K562 (cell line): Measurements from ENCODE around the gene THAP6. TPM values are rescaled to one million over a fixed set of nuclear protein-coding genes. Genes with fewer than 3 reads are reported as not detected.

Source experiments
- ARHGAP35 ChIP-seq: fragments of 450-650 bp; IDR thresholded peaks from 2 replicates; pipeline ENCODE4 v1.6.1; 2018; ENCODE audit not compliant: partially characterized antibody
- FOSL1 ChIP-seq: fragments of 200-800 bp; sonication (Bioruptor generic); conservative IDR thresholded peaks from 2 replicates; pipeline ENCODE4 v1.6.1; 2016; ENCODE audit warnings: missing genetic modification characterization, missing compliant biosample characterization
- JUND ChIP-seq, 2 experiments: IDR thresholded peaks; 2 replicates in 1 of 2; 3 replicates in 1 of 2; pipeline ENCODE4 v1.6.1; 2011; ENCODE audit warnings: borderline replicate concordance in 2 of 2, low read depth in 2 of 2, low read length in 2 of 2, improper control_type of control experiment in 1 of 2, missing biosample characterization in 1 of 2, missing genetic modification characterization in 1 of 2, missing genetic modification reagents in 1 of 2
- MCM5 ChIP-seq: fragments of 450-650 bp; IDR thresholded peaks from 2 replicates; pipeline ENCODE4 v1.6.1; 2016; ENCODE audit warnings: low read depth
- SAFB ChIP-seq: fragments of 200-400 bp; formaldehyde crosslinking; IDR thresholded peaks from 2 replicates; pipeline ENCODE4 v1.6.1; 2017; ENCODE audit warnings: low read depth, low read length, borderline replicate concordance
- TARDBP ChIP-seq: fragments of 450-650 bp; IDR thresholded peaks from 2 replicates; pipeline ENCODE4 v1.6.1; 2016
- polyA plus RNA-seq, 8 experiments: library from polyadenylated mRNA; depleted of rRNA in 4 of 8; stranded (reverse) in 5 of 8; unstranded in 3 of 8; fragments of >200 nt; fragmentation: Nextera tagmentation in 2 of 8; fragmentation: Illumina TruSeq in 1 of 8; extraction: Ambion mirVana in 2 of 8; extraction: Trizol in 1 of 8; gene quantifications; 2 replicates each; pipeline versions ENCODE4 v1.2.1 to v1.2.3, GENCODE V29; 2011 to 2014; ENCODE audit warnings: inconsistent platforms in 1 of 8, missing spikeins in 1 of 8
- total RNA-seq, 7 experiments: library from RNA; depleted of rRNA in 6 of 7; stranded (reverse); fragments of >200 nt in 6 of 7; fragmentation: Illumina TruSeq in 2 of 7; extraction: Trizol in 2 of 7; gene quantifications; 2 replicates each; pipeline versions ENCODE4 v1.2.1 to v1.2.3, GENCODE V29; 2011 to 2021; ENCODE audit warnings: low replicate concordance in 1 of 7
- TF ChIP-seq, protein P1 (sequence below): sonication (generic); formaldehyde crosslinking; IDR thresholded peaks from 2 replicates; pipeline ENCODE4 v1.8.0; 2022; ENCODE audit warnings: missing genetic modification reagents, mild to moderate bottlenecking, borderline replicate concordance
- TF ChIP-seq, protein P2 (sequence below): fragments of 450-650 bp; IDR thresholded peaks from 2 replicates; pipeline ENCODE4 v1.6.1; 2016

The THAP6 gene
- total and polyA plus RNA-seq, 9 of the 15 experiments (the other 6 are each of a cell fraction or from before 2014, with no cell fraction given), result 8.9 to 30.4 (median 17.3) TPM

DNA sequence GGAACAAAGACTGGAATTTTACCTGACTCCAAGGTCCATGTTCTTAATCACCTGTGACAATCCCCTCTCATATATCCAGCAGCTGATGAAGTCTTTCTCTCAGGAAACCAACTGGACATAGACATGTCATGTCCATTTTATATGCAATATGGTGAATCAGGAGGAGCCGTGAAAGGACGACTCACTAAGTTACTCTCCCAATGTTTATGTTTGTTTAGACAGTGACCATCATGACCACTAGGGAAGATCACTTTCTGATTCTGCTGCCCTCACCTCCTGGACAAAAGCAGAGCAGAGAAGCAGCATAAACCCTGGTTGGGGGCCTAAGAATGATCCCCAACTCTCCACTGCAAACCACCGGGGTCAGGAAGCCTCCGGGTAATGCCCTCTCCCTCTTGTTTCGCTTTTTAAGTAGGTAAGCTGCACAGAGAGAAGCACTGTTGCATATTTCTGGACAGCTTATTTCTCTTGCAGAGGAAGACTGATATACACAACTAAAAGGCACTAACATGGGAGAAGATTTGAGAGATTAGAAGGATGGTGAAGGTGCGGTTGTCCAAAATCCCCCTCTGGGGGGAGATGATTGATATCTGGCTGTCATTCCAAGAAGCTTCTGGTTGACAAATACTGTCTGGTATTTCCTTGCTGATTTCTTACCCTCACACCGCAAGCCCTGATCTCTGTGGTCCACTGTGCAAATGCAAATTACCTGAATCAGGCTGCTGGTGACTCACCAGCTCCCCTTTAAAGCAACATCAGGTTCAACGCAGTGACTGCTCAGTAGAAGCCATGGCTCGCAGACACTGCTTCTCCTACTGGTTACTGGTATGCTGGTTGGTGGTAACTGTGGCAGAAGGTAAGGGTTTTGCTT, 41.3 kb downstream of the THAP6 start, which contains the start of gene ODAPH (continued):
- TF ChIP-seq FOSL1 (tag) (peak; percentile 70), MCM5 (no peak), SAFB (no peak), ARHGAP35 (no peak), TARDBP (no peak), JUND (IDR thresholded peaks at IDR 0.05; ENCODE audit: borderline replicate concordance, low read depth, low read length) (peak; percentile 77), JUND (tag; IDR thresholded peaks at IDR 0.05; ENCODE audit: borderline replicate concordance, low read depth, low read length) (peak; percentile 74; the same call in 1 of the 3 replicates)
- TF ChIP-seq, protein P1, sequence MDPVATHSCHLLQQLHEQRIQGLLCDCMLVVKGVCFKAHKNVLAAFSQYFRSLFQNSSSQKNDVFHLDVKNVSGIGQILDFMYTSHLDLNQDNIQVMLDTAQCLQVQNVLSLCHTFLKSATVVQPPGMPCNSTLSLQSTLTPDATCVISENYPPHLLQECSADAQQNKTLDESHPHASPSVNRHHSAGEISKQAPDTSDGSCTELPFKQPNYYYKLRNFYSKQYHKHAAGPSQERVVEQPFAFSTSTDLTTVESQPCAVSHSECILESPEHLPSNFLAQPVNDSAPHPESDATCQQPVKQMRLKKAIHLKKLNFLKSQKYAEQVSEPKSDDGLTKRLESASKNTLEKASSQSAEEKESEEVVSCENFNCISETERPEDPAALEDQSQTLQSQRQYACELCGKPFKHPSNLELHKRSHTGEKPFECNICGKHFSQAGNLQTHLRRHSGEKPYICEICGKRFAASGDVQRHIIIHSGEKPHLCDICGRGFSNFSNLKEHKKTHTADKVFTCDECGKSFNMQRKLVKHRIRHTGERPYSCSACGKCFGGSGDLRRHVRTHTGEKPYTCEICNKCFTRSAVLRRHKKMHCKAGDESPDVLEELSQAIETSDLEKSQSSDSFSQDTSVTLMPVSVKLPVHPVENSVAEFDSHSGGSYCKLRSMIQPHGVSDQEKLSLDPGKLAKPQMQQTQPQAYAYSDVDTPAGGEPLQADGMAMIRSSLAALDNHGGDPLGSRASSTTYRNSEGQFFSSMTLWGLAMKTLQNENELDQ (CRISPR knock-in tag), result no peak
- TF ChIP-seq, protein P2, sequence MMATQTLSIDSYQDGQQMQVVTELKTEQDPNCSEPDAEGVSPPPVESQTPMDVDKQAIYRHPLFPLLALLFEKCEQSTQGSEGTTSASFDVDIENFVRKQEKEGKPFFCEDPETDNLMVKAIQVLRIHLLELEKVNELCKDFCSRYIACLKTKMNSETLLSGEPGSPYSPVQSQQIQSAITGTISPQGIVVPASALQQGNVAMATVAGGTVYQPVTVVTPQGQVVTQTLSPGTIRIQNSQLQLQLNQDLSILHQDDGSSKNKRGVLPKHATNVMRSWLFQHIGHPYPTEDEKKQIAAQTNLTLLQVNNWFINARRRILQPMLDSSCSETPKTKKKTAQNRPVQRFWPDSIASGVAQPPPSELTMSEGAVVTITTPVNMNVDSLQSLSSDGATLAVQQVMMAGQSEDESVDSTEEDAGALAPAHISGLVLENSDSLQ, result peak; percentile 11; the same call in 1 of the 2 replicates
